H1 (cell line): ENCODE measurements around the gene WNK2. TPM values are rescaled to one million over a fixed set of nuclear protein-coding genes. Genes with fewer than 3 reads are reported as not detected.
A peak's percentile ranks its signal among the peaks of the same experiment; 100 is the strongest.

Experiments used
- CTCF ChIA-PET: fragments of 300-600 bp; sonication (Branson Sonifier 250); formaldehyde crosslinking; loops from one replicate; lab custom pipeline; 2021; ENCODE audit not compliant: partially characterized antibody; lab: Charles Lee
- POLR2A ChIA-PET: fragments of 300-600 bp; sonication (Branson Sonifier 250); formaldehyde crosslinking; loops from one replicate; lab custom pipeline; 2021; ENCODE audit warnings: inconsistent platforms; ENCODE audit not compliant: partially characterized antibody; lab: Charles Lee
- DNase-seq, 2 experiments: peaks; one replicate each; pipeline versions ENCODE4 v3.0.0 to v3.0.0-alpha.2; 2010 to 2022; ENCODE audit warnings: low spot score in 2 of 2, low read depth in 1 of 2, mixed read lengths in 1 of 2
- FAIRE-seq: peaks from 2 replicates; lab custom pipeline; 2011; peaks lifted over from hg19 to GRCh38; lab: Jason Lieb, UNC
- H2AFZ ChIP-seq: 2 replicates; pipeline ENCODE4 v1.8.1; 2012; ENCODE audit warnings: low read length, inconsistent platforms
- H2AK5ac ChIP-seq: 2 replicates; pipeline ENCODE4 v1.6.1; 2013; ENCODE audit warnings: low read depth, low read length
- H2BK120ac ChIP-seq: replicated peaks from 2 replicates; pipeline ENCODE3; 2013; ENCODE audit warnings: low read depth, low read length, inconsistent platforms
- H2BK12ac ChIP-seq: 2 replicates; pipeline ENCODE4 v1.6.1; 2013; ENCODE audit warnings: low read depth, low read length
- H2BK15ac ChIP-seq: 2 replicates; pipeline ENCODE4 v1.6.1; 2013; ENCODE audit warnings: low read length
- H2BK20ac ChIP-seq: 2 replicates; pipeline ENCODE4 v1.6.1; 2013; ENCODE audit warnings: low read length
- H2BK5ac ChIP-seq: 2 replicates; pipeline ENCODE4 v1.6.1; 2013; ENCODE audit warnings: low read depth, low read length
- H3K14ac ChIP-seq: 2 replicates; pipeline ENCODE4 v1.6.1; 2013; ENCODE audit warnings: inconsistent platforms; ENCODE audit not compliant: insufficient read length
- H3K18ac ChIP-seq: 2 replicates; pipeline ENCODE4 v1.6.1; 2013; ENCODE audit warnings: low read length; ENCODE audit errors: extremely low read depth
- H3K23ac ChIP-seq: 2 replicates; pipeline ENCODE4 v1.6.1; 2013; ENCODE audit warnings: inconsistent platforms; ENCODE audit not compliant: insufficient read length
- H3K23me2 ChIP-seq: 2 replicates; pipeline ENCODE4 v1.6.1; 2013; ENCODE audit warnings: low read depth, low read length
- H3K27ac ChIP-seq: 2 replicates; pipeline ENCODE4 v1.6.1; 2011; ENCODE audit warnings: low read depth, low read length, inconsistent platforms
- H3K27me3 ChIP-seq, 4 experiments: replicated peaks in 1 of 4; 1 replicate in 1 of 4; 2 replicates in 3 of 4; pipeline versions ENCODE4 v1.6.1 to v1.8.1; 2011 to 2013; ENCODE audit warnings: low read length in 3 of 4, mild to moderate bottlenecking in 3 of 4, inconsistent platforms in 2 of 4, mixed read lengths in 2 of 4, moderate library complexity in 1 of 4; ENCODE audit not compliant: control insufficient read depth in 3 of 4, insufficient read depth in 3 of 4; ENCODE audit errors: extremely low read depth in 1 of 4
- H3K36me3 ChIP-seq, 4 experiments: 2 replicates each; pipeline versions ENCODE4 v1.6.1 to v1.8.1; 2011 to 2013; ENCODE audit warnings: mild to moderate bottlenecking in 4 of 4, low read length in 3 of 4, moderate library complexity in 2 of 4, control low read depth in 1 of 4, inconsistent platforms in 1 of 4; ENCODE audit not compliant: insufficient read depth in 4 of 4, control insufficient read depth in 2 of 4
- H3K4ac ChIP-seq: replicated peaks from 2 replicates; pipeline ENCODE3; 2013; ENCODE audit warnings: low read length, low read depth, mixed read lengths, inconsistent platforms; ENCODE audit not compliant: insufficient read length
- H3K4me1 ChIP-seq, 4 experiments: replicated peaks in 1 of 4; 1 replicate in 1 of 4; 2 replicates in 3 of 4; pipeline versions ENCODE4 v1.6.1 to v1.8.1; 2011 to 2013; ENCODE audit warnings: low read length in 3 of 4, inconsistent platforms in 2 of 4, mixed read lengths in 1 of 4; ENCODE audit not compliant: insufficient read depth in 4 of 4, control insufficient read depth in 3 of 4
- H3K4me2 ChIP-seq, 2 experiments: 2 replicates each; pipeline versions ENCODE4 v1.6.1 to v1.8.1; 2011 to 2013; ENCODE audit warnings: low read depth in 2 of 2, low read length in 2 of 2, control low read depth in 1 of 2, inconsistent platforms in 1 of 2, mild to moderate bottlenecking in 1 of 2; ENCODE audit not compliant: insufficient read depth in 1 of 2
- H3K4me3 ChIP-seq, 4 experiments: fragments of 200-600, 300-600 bp in 1 of 4; sonication (generic), shearing (Covaris generic), sonication (Bioruptor Twin) in 1 of 4; 2 replicates each; pipeline versions ENCODE4 v1.5.1 to v1.8.1; 2011 to 2016; ENCODE audit warnings: low read length in 4 of 4, low read depth in 3 of 4, control low read depth in 2 of 4, inconsistent platforms in 2 of 4, mild to moderate bottlenecking in 2 of 4, mixed read lengths in 1 of 4, moderate library complexity in 1 of 4; ENCODE audit not compliant: insufficient read depth in 2 of 4; ENCODE audit errors: extremely low read depth in 1 of 4
- H3K56ac ChIP-seq: replicated peaks from 2 replicates; pipeline ENCODE3; 2013; ENCODE audit warnings: low read depth, mild to moderate bottlenecking, mixed read lengths, low read length, inconsistent platforms; ENCODE audit not compliant: insufficient read length
- H3K79me1 ChIP-seq: 2 replicates; pipeline ENCODE4 v1.6.1; 2013; ENCODE audit warnings: low read depth, low read length, control low read depth
- H3K79me2 ChIP-seq, 2 experiments: 2 replicates each; pipeline versions ENCODE4 v1.6.1 to v1.8.1; 2012 to 2013; ENCODE audit warnings: low read length in 2 of 2, mild to moderate bottlenecking in 2 of 2, inconsistent platforms in 1 of 2; ENCODE audit not compliant: insufficient read depth in 2 of 2, control insufficient read depth in 1 of 2
- H3K9ac ChIP-seq, 4 experiments: replicated peaks in 1 of 4; 1 replicate in 1 of 4; 2 replicates in 3 of 4; pipeline versions ENCODE4 v1.6.1 to v1.8.1; 2011 to 2013; ENCODE audit warnings: low read depth in 3 of 4, low read length in 3 of 4, control low read depth in 2 of 4, mild to moderate bottlenecking in 2 of 4, moderate library complexity in 2 of 4, inconsistent platforms in 1 of 4; ENCODE audit errors: extremely low read depth in 1 of 4
- H3K9me3 ChIP-seq, 2 experiments: 2 replicates each; pipeline versions ENCODE4 v1.6.1 to v1.8.1; 2012 to 2013; ENCODE audit warnings: mild to moderate bottlenecking in 2 of 2, moderate library complexity in 2 of 2, control low read depth in 1 of 2, inconsistent platforms in 1 of 2, low read depth in 1 of 2, low read length in 1 of 2, mixed read lengths in 1 of 2; ENCODE audit not compliant: insufficient read depth in 2 of 2
- H4K20me1 ChIP-seq, 2 experiments: replicated peaks in 1 of 2; 2 replicates each; pipeline versions ENCODE3 to v1.8.1; 2011 to 2013; ENCODE audit warnings: inconsistent platforms in 2 of 2, low read length in 2 of 2, mild to moderate bottlenecking in 1 of 2; ENCODE audit not compliant: insufficient read depth in 2 of 2, control insufficient read depth in 1 of 2
- H4K5ac ChIP-seq: 2 replicates; pipeline ENCODE4 v1.6.1; 2013; ENCODE audit warnings: low read length, low read depth, mixed read lengths, inconsistent platforms; ENCODE audit not compliant: insufficient read length
- H4K8ac ChIP-seq: 2 replicates; pipeline ENCODE4 v1.8.0; 2013; ENCODE audit warnings: mild to moderate bottlenecking, moderate library complexity, low read length, inconsistent platforms; ENCODE audit not compliant: insufficient read depth; ENCODE audit errors: extremely low read depth
- H4K91ac ChIP-seq: replicated peaks from 2 replicates; pipeline ENCODE3; 2013; ENCODE audit warnings: low read length, mixed read lengths, inconsistent platforms; ENCODE audit not compliant: insufficient read length
- TCF12 ChIP-seq: IDR thresholded peaks from 2 replicates; pipeline ENCODE4 v1.6.1; 2011; ENCODE audit warnings: low read depth, mild to moderate bottlenecking, low read length
- WGBS, 2 experiments: shearing (Covaris generic) in 1 of 2; methylation state at CpG; one replicate each; pipeline versions ENCODE4 v1.1.6 to v1.1.7; 2013 to 2015; ENCODE audit warnings: low lambda C conversion rate in 2 of 2, mixed read lengths in 2 of 2, inconsistent platforms in 1 of 2, low coverage in 1 of 2, missing lambda C conversion rate in 1 of 2; ENCODE audit not compliant: insufficient replicate concordance in 2 of 2, insufficient coverage in 1 of 2, insufficient read length in 1 of 2; ENCODE audit errors: extremely low coverage in 1 of 2, missing lambda C conversion rate in 1 of 2; 5-methylcytosine and 5-hydroxymethylcytosine counted together
- polyA plus RNA-seq, 7 experiments: library from polyadenylated mRNA; depleted of rRNA in 3 of 7; stranded (reverse) in 5 of 7; unstranded in 2 of 7; fragments of >200 nt in 5 of 7; fragments of 200-250 nt in 2 of 7; gene quantifications; 1 replicate in 5 of 7; 2 replicates in 1 of 7; 4 replicates in 1 of 7; pipeline versions ENCODE4 v1.2.1 to v1.2.3, GENCODE V29; 2011 to 2013; ENCODE audit warnings: missing spikeins in 2 of 7, mixed read lengths in 2 of 7
- total RNA-seq: library from RNA; stranded (reverse); fragmentation: NEBNext Ultra II Directional; extraction: Animal tissue kit (Norgen Biotek cat#: 25700); gene quantifications from 2 replicates; pipeline ENCODE4 v1.2.1, GENCODE V29; 2021

Gene WNK2
- total and polyA plus RNA-seq, 2 of the 8 experiments (the other 6 are each of a cell fraction or from before 2014, with no cell fraction given) = 12.0 to 87.2 TPM

DNA sequence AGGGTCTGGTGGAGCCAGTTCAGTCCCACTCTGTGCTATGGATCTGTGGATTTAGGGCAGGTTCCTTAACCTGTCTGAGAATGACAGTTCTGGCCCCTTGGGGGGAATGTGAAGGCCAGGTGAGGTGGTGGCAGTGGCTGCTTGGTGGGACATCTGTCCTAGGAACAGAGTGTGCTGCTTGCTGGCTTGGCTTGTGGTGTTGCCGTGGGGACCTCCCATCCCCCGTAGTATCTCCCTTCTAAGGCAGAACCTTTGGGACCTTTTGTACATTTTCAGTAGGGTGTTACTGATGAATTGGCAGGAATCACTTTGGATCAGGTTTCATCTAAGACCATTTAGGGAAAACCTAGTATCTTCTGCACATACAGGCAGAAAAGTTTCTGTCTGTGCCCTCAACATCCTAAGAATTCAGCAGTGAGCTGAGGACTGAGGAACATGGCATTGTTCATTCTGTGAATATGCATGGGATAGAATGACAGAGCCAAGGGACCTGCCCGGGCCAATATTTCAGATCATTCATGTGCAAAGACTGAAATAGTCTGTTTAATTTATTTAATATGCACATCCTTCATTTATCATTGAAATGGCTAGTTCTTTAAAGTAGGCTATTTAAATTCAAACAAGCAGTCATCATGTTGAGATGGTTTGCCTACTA is 64.6 kb downstream of the WNK2 start:
- Histone ChIP-seq H3K23ac (no peak overlapping the region), H4K8ac (0 out of 2 replicates have a peak overlapping the region, but pooled peaks have one; percentile 45), H2BK5ac (0 out of 2 replicates have a peak overlapping the region, but pooled peaks have one; percentile 44), H3K23me2 (no peaks in the 10 kb centered on the region), H3K27ac (no peak overlapping the region), H3K27me3 (no peaks in the 10 kb centered on the region), H4K91ac (no peak overlapping the region), H3K9ac (no peak overlapping the region), H3K4ac (no peak overlapping the region), H4K20me1 (peaks cover 2 to 10% of the 10 kb centered on the region in 2 experiments), H3K18ac (no peak overlapping the region), H2BK20ac (no peak overlapping the region), H2AK5ac (0 out of 2 replicates have a peak overlapping the region, but pooled peaks have one; percentile 80), H2AFZ (no peak overlapping the region), H3K79me2 (no peaks in the 10 kb centered on the region), H3K56ac (no peak overlapping the region), H2BK120ac (no peak overlapping the region), H4K5ac (no peak overlapping the region), H3K14ac (no peak overlapping the region), H3K9me3 (no peaks in the 10 kb centered on the region), H3K4me1 (peaks cover 0 to 7% (median 0%) of the 10 kb centered on the region in 4 experiments; a peak in 3 of 7 replicates), H2BK12ac (no peak overlapping the region), H2BK15ac (no peak overlapping the region), H3K4me3 (no peak overlapping the region), H3K79me1 (no peaks in the 10 kb centered on the region; the same call in 1 of the 2 replicates), H3K4me2 (no peak overlapping the region), H3K36me3 (peaks cover 2 to 5% (median 4%) of the 10 kb centered on the region in 4 experiments; a peak in 4 of 8 replicates)
- TF ChIP-seq TCF12 = no peak
- no peak for FAIRE-seq
- no peak for DNase-seq
- ChIA-PET POLR2A (no interaction called here), CTCF (interaction anchor here (0.7 to 2.2 kb wide), 2 partner anchors 13 to 62 kb away, joined by 3 to 11 read pairs; no protein-coding TSS in a partner anchor)
- WGBS, 2 experiments = 92% methylated on average over 3 of the region's 3 CpGs; no CpG with 5 or more reads in 1 of the 2 experiments
